ENCODE results near the gene TPK1.

The TPK1 gene

GRCh38 chr7:144717720-144718119 is 118.1 kb downstream of the TPK1 start:
- DNase-seq: no peak

DNA sequence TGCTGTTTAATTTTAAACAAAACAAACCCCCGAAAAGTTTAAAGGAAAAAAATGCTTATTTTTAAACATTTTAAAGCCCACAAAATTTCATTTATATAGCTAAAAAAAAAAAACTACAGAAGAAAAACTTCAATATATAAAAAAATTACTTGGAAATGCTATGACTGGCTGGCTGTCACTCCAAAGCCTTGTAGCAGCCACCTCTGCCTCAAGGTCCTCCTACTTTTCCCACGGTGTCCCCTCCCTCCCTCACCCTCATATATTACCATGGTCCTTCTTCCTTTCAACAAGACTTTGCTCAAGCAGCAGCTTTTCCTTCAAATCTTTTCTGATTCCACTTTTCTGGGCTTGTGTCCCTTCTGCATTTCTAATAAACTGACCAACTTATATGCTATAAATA is 122.0 kb downstream of the TPK1 start:
- DNase-seq: no peak

DNA sequence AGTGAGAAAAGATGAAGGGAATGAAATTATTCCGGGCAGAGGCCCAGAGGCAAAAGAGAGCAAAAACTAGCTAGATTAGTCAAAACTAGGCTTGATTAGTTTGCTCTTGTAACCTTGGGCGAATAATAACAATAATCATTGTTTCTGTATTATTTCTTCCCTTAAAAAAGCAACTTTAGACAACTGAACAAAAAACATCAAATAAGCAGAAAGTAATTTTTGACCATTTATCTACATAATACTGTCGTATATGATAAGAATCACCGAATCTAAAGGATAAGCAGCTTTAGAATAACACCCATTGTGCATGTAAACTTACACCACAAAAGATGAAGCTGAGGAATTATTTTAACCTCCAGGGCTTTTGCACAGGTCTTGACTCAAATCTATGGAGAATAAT is 125.1 kb downstream of the TPK1 start:
- no peak for DNase-seq

DNA sequence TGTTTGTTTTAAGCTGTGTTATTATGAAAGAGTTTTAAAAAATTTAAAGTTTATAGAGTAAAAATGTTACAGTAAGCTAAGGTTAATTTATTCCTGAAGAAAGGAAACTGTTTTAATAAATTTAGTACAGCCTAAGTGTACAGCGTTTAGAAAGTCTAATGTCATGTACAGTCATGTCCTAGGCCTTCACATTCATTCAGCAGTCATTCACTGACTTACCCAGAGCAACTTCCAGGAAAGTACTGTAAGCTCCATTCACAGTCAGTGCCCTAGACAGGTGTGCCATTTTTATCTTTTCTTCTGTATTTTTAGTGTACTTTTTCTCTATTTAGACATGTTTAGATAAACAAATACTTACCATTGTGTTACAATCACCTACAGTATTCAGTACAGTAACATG is 126.8 kb downstream of the TPK1 start:
- DNase-seq: no peak

GRCh38 chr7:144691240-144691639 is 144.6 kb downstream of the TPK1 start:
- DNase-seq: no peak

GRCh38 chr7:144682581-144683280 is 153.1 kb downstream of the TPK1 start:
- no peak for DNase-seq

DNA sequence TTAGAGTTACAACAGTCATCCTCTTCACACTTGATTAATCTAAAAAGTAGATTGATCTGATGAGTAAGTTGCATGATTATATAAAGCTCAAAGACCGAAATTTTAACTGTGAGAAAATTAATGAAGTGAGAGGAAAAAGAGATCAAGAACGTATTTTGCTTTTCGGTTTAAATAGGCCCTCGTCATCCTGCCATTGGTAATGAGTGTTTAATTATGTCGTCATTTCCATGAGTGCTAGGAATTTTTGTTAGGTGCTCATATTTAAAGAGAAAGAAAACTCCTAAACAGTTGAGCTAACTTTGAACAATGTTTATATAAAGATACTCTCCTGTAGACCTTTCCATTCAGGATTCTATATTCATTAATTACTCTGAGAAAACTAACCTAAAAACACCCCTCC is 159.4 kb downstream of the TPK1 start:
- DNase-seq: no peak

DNA sequence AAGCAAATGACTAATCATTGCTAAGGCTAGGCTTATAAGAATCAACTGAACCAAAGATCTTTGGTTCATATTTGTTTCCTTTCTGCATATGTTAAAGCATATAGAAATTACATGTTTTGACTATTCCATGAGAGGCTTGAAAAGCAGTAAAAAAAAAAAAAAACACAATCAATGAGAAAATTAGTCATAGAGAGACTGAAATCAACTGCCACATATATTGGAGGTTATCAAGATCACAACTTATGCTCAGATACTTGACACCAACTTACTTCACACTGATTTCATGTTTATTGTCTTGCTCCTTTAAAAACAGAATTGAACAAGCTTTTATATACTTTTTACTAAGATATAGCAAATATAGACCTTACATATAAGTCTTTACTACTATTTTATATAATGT is 161.3 kb downstream of the TPK1 start:
- no peak for DNase-seq

GRCh38 chr7:144672869-144673268 is 163.0 kb downstream of the TPK1 start:
- DNase-seq: no peak

DNA sequence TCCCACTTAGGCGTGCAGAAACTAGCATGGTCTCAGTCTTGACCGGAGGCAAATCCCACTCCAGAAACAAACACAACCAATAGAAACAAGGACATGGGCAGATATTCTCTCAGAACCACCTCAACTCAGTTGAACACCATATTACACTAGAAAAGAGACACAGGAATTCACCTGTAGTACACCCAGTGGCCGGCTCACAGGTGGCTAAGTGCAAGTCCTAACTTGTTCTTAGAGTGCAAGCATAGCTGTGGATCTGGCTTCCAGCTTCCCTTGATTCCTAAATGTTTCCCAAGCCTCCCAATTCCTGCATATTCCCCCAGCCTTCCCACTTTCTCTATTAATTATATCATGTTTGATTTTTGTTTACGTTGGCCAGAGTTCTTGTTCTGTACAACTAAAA is 164.4 kb downstream of the TPK1 start:
- no peak for DNase-seq

DNA sequence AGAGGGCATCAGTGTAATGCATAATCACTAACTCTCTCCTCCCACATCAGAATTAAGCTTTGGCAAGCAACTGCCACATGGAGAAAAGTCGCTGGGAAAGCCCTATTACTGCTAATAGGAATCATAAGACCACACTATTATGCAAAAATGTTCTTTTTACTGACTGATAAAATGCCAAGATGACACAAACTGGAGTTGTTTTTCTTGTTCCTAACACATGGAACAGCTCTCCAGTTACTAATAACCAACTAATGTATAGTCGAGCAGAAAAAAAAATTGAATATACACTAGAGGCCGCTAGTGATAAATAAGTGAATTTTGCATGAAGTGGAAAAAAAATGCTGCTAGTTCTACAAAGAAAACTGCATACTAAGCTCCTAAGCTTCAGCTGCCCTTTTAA is 165.6 kb downstream of the TPK1 start:
- DNase-seq: no peak

- DNase-seq: no peak
These were observed 167.3 kb downstream of the TPK1 start for GRCh38 chr7:144668503-144668902.

DNA sequence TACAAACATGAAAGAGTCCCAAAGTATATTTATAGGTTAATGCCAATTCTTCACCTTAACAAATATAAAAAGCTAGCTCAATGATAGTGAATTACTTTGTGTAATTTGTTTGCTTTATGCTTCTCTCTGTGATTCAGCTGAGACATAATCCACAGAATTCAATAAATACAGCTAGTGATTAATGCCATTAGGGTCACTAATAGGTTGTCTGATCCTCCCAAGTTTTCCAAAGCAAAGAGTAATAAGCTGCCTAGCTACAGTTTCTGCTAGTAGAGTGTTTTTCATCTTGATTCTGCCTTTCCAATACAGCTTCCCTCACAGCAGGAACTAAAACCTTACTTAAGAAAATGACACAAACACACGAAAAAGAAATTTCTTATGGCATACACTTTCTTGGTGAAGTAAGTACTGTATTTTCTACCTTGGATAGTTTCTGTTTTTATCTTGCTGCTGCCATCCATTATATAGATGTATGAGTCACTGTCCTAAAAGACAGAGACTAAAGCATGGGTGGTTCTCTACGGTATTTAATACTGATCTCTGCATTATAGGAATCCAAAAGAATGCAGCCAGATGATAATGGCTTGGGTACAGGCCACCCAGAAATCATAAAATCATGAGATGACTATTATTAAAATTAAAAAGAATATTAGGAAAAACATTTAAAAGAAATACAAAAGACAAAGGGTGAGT is 170.0 kb downstream of the TPK1 start:
- DNase-seq: no peak

DNA sequence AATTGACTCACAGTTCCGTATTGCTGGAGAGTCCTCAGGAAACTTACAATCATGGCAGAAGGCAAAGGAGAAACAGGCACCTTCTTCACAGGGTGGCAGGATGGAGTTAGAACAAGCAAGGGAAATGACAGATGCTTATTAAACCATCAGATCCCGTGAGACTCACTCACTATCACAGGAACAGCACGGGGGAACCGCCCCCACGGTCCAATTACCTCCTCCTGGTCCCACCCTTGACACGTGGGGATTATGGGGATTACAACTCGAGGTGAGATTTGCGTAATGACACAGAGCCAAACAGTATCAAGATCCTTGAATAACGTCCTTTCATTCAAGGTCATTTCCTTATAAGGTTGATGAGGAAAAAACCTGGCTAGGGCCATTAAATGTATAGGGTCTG is 176.6 kb downstream of the TPK1 start:
- no peak for DNase-seq

GRCh38 chr7:144656965-144657517 is 178.8 kb downstream of the TPK1 start:
- DNase-seq: no peak

GRCh38 chr7:144653449-144653848 is 182.4 kb downstream of the TPK1 start:
- DNase-seq: no peak

DNA sequence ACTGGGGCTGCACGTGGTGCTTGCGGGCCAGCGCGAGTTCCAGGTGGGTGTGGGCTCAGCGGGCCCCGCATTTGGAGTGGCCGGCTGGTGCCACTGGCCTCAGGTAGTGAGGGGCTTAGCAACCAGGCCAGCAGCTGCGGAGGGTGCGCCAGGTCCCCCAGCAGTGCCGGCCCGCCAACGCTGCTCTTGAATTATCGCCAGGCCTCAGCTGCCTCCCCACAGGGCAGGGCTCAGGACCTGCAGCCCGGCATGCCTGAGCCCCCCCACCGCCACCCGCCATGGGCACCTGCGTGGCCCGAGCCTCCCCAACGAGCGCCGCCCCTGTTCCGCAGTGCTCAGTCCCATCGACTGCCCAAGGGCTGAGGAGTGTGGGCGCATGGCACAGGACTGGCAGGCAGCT is 185.4 kb downstream of the TPK1 start:
- no peak for DNase-seq

GRCh38 chr7:144649120-144649519 is 186.7 kb downstream of the TPK1 start:
- DNase-seq: no peak

GRCh38 chr7:144641389-144642044 is 194.3 kb downstream of the TPK1 start:
- DNase-seq: no peak

DNA sequence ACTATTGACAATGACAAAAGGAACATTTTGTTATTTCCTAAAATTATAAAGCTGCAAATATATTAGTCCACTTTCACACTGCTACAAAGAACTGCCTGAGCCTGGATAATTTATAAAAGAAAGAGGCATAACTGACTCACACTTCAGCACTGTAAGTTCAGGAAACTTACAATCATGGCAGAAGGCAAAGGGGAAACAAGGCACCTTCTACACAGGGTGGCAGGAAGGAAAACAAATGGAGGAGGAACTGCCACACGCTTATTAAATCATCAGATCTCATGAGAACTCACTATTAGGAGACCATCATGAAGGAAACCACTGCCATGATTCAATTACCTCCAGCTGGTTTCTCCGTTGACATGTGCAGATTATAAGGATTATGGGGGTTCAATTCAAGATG is 203.1 kb downstream of the TPK1 start:
- DNase-seq: no peak

- DNase-seq: no peak
These were observed 206.3 kb downstream of the TPK1 start for GRCh38 chr7:144629598-144629997.

GRCh38 chr7:144629011-144629410 is 206.8 kb downstream of the TPK1 start:
- DNase-seq: no peak

DNA sequence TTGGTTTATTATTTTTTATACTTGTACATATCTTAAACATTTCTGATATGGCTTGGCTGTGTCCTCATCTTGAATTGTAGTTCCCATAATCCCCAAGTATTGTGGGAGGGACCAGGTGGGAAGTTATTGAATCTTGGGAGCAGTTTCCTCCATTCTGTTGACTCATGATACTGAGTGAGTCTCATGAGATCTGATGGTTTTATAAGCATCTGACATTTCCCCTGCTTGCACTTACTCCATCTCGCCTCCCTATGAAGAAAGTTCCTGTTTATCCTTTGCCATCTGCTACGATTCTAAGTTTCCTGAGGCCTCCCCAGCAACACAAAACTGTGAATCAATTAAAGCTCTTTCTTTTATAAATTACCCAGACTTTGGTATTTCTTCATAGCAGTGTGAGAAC is 207.7 kb downstream of the TPK1 start:
- DNase-seq: no peak

DNA sequence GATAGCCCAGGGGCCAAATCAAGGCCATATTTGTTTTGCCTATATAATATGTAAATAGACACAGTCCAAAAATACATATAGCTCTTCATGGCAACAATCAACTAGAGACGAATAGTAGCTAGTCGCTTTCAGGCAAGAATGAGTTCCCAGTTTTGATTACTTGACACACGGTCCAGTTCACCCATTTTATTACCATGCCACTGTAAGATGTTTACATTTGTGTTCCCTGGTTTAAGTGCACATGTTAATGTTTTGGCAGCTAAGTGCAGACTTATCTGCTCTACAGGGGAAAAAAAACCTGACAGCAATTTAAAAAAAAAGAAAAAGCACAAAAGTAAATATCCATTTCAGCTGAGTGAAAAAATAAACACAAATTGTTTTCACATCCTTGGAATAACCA is 213.1 kb downstream of the TPK1 start:
- DNase-seq: no peak

All from EL (cell line).